ENCODE results near the gene INO80D.

DNA sequence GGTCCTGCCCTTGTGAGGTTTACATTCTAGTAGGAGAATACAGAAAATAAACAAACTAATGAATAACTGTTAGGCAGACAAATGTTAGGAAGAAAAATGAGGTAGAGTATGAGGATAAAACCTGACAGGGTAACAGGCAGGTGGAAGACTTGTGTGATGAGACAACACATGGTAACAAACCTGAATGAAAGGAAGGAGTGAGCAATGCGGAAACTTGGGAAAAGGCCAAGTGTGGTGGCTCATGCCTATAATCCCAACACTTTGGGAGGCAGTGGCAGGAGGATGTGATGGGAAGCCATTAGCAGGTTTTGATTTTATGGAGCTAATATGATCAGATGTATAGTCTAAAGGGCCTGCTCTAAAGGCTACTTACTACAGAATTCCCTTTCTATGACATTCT is 74.2 kb downstream of the INO80D start:
- TF ChIP-seq POLR2AphosphoS5 (IDR thresholded peaks at IDR 0.05; ENCODE audit: borderline replicate concordance, low read depth, low read length) (no peak), EZH2 (IDR thresholded peaks at IDR 0.05) (no peak)

Data from SK-N-MC (cell line).